Measurements from ENCODE around the gene ABCA12. TPM values are rescaled to one million over a fixed set of nuclear protein-coding genes. Genes with fewer than 3 reads are reported as not detected.

ABCA12 gene
- polyA plus RNA-seq, 1 experiment, result 0.04 TPM

GRCh38 chr2:215027779-215028178 is 110.6 kb downstream of the ABCA12 start:
- no peak overlapping the region for H3K4me3 ChIP-seq (ENCODE audit: low read depth, low read length)
- no peak for TF ChIP-seq CTCF (IDR thresholded peaks at IDR 0.05; ENCODE audit: low read depth, low read length)
- H3K9me3 ChIP-seq (ENCODE audit: control insufficient read depth, insufficient read depth, low read length), result no peaks in the 10 kb centered on the region
- DNase-seq (ENCODE audit: low read depth, low spot score), result no peak
- POLR2A ChIA-PET, result no interaction called here
- H3K27me3 ChIP-seq (ENCODE audit: control insufficient read depth, insufficient read depth, low read length), result no peaks in the 10 kb centered on the region
- CTCF ChIA-PET, result no interaction called here
- no peak overlapping the region for H3K27ac ChIP-seq (ENCODE audit: low read depth, low read length)

DNA sequence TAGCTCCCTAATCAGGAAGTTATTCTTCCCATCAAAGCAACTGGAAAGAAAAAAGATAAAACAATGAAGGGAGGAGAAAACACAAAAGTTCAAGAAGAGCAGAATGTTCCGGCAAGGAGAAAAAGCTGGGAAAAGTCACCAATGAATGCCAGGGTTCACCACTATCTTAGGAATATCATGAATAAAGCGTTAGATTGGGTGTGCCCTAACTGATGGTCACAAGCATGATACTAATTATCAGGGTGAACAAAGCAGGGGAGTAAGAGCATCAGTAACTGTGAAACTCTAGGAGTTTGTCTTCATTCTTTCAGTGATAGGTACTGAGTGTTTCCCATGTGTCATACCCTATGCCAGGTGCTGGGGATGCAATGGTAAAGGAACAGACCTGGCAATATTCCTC is 115.5 kb downstream of the ABCA12 start:
- TF ChIP-seq CTCF (IDR thresholded peaks at IDR 0.05; ENCODE audit: low read depth, low read length), result no peak
- CTCF ChIA-PET, result no interaction called here
- Histone ChIP-seq H3K9me3 (ENCODE audit: control insufficient read depth, insufficient read depth, low read length) (no peaks in the 10 kb centered on the region), H3K27me3 (ENCODE audit: control insufficient read depth, insufficient read depth, low read length) (no peaks in the 10 kb centered on the region), H3K4me3 (ENCODE audit: low read depth, low read length) (no peak overlapping the region), H3K27ac (ENCODE audit: low read depth, low read length) (no peak overlapping the region)
- no peak for DNase-seq (ENCODE audit: low read depth, low spot score)
- POLR2A ChIA-PET, result no interaction called here

- DNase-seq (ENCODE audit: low read depth, low spot score), result no peak
- Histone ChIP-seq H3K9me3 (ENCODE audit: control insufficient read depth, insufficient read depth, low read length) (no peaks in the 10 kb centered on the region), H3K27ac (ENCODE audit: low read depth, low read length) (no peak overlapping the region), H3K4me3 (ENCODE audit: low read depth, low read length) (no peak overlapping the region), H3K27me3 (ENCODE audit: control insufficient read depth, insufficient read depth, low read length) (no peaks in the 10 kb centered on the region)
- CTCF ChIA-PET, result no interaction called here
- POLR2A ChIA-PET, result no interaction called here
- TF ChIP-seq CTCF (IDR thresholded peaks at IDR 0.05; ENCODE audit: low read depth, low read length), result no peak
Measured at GRCh38 chr2:215022418-215022817, 116.0 kb downstream of the ABCA12 start.

- CTCF ChIA-PET, result no interaction called here
- H3K9me3 ChIP-seq (ENCODE audit: control insufficient read depth, insufficient read depth, low read length), result no peaks in the 10 kb centered on the region
Measured at GRCh38 chr2:215020283-215020682, 118.1 kb downstream of the ABCA12 start.

DNA sequence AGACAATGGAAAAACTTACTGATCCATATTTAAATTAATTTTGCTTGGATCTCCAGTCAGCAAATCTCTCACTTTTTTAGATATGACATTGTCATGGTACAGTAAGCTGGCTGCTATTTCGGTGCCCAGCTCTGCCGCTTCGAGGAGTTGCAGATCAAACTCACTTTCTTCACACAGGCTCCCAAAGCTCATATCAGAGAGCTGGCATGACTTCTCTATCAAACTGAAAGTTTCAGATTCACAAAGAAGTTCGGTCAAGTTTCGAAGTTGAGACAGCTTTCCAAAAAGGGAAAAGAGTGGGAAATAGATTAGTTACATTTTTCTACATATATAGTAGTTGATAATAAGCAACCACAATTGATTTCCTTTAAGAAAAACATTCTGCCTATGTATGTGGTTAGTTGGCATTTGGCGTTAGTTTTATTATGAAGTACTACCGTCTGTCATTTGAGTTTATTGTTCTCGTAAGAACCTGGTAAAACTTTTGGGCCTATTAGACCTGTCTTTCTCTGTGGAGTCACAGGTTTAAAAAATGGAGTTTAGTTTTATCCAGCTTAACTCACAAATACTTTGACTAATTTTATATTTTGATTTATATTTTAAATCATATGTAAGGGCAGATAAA is 118.8 kb downstream of the ABCA12 start:
- TF ChIP-seq CTCF (IDR thresholded peaks at IDR 0.05; ENCODE audit: low read depth, low read length), result no peak
- no peak for DNase-seq (ENCODE audit: low read depth, low spot score)
- CTCF ChIA-PET, result interaction anchor here (0.6 kb wide), 1 partner anchor 370 kb away, joined by 3 read pairs; no protein-coding TSS in a partner anchor
- Histone ChIP-seq H3K27me3 (ENCODE audit: control insufficient read depth, insufficient read depth, low read length) (no peaks in the 10 kb centered on the region), H3K4me3 (ENCODE audit: low read depth, low read length) (no peak overlapping the region), H3K27ac (ENCODE audit: low read depth, low read length) (no peak overlapping the region), H3K9me3 (ENCODE audit: control insufficient read depth, insufficient read depth, low read length) (no peaks in the 10 kb centered on the region)
- POLR2A ChIA-PET, result no interaction called here

More at GRCh38 chr2:215020283-215020682, 118.1 kb downstream of the ABCA12 start:
- TF ChIP-seq CTCF (IDR thresholded peaks at IDR 0.05; ENCODE audit: low read depth, low read length), result no peak
- no peak for DNase-seq (ENCODE audit: low read depth, low spot score)
- Histone ChIP-seq H3K27me3 (ENCODE audit: control insufficient read depth, insufficient read depth, low read length) (no peaks in the 10 kb centered on the region), H3K4me3 (ENCODE audit: low read depth, low read length) (no peak overlapping the region), H3K27ac (ENCODE audit: low read depth, low read length) (no peak overlapping the region)
- POLR2A ChIA-PET, result no interaction called here
